ENCODE measurements around the gene BCR. TPM values are rescaled to one million over a fixed set of nuclear protein-coding genes. Genes with fewer than 3 reads are reported as not detected.

BCR gene
- total RNA-seq, 4 donors from 2014 or later = 70.5 to 102 (median 84.1) TPM

GRCh38 chr22:23351321-23351720 is 171.0 kb downstream of the BCR start:
- WGBS, 2 donors = 73 to 78% methylated on average over 1 of the region's 1 CpG
- no peak for DNase-seq (ENCODE audit: low spot score in 2 of 2)
- intact Hi-C loops (cut with DNase I; ENCODE audit: low total_unique reads) = no loop called here
- no peak overlapping the region for H3K4me3 ChIP-seq (ENCODE audit: low read depth, poor library complexity, severe bottlenecking)
- no peak for TF ChIP-seq CTCF (IDR thresholded peaks at IDR 0.05)
- TF ChIP-seq POLR2A (IDR thresholded peaks at IDR 0.05) = no peak

- TF ChIP-seq POLR2A (IDR thresholded peaks at IDR 0.05) = no peak
- TF ChIP-seq CTCF (IDR thresholded peaks at IDR 0.05) = no peak
- H3K4me3 ChIP-seq (ENCODE audit: low read depth, poor library complexity, severe bottlenecking) = no peak overlapping the region
- WGBS, 2 donors = 86 to 100% methylated on average over 1 of the region's 1 CpG
- intact Hi-C loops (cut with DNase I; ENCODE audit: low total_unique reads) = no loop called here
- peak in 1 of 2 donors; percentile 13 for DNase-seq (ENCODE audit: low spot score in 2 of 2)
Observed at GRCh38 chr22:23353004-23353403, 172.7 kb downstream of the BCR start.

- WGBS, 2 donors = 94 to 100% methylated on average over 1 of the region's 1 CpG
- DNase-seq (ENCODE audit: low spot score in 2 of 2) = peak in 1 of 2 donors; percentile 65
- TF ChIP-seq POLR2A (IDR thresholded peaks at IDR 0.05) = no peak
- TF ChIP-seq CTCF (IDR thresholded peaks at IDR 0.05) = no peak
- H3K4me3 ChIP-seq (ENCODE audit: low read depth, poor library complexity, severe bottlenecking) = no peak overlapping the region
- intact Hi-C loops (cut with DNase I; ENCODE audit: low total_unique reads) = no loop called here
Observed at GRCh38 chr22:23353696-23354095, 173.4 kb downstream of the BCR start.

- WGBS, 2 donors = 67 to 89% methylated on average over 4 of the region's 4 CpGs
- no peak for DNase-seq (ENCODE audit: low spot score in 2 of 2)
- intact Hi-C loops (cut with DNase I; ENCODE audit: low total_unique reads) = no loop called here
- TF ChIP-seq CTCF (IDR thresholded peaks at IDR 0.05) (no peak), POLR2A (IDR thresholded peaks at IDR 0.05) (no peak)
- no peak overlapping the region for H3K4me3 ChIP-seq (ENCODE audit: low read depth, poor library complexity, severe bottlenecking)
Observed at GRCh38 chr22:23356094-23356493, 175.8 kb downstream of the BCR start.

- DNase-seq (ENCODE audit: low spot score in 2 of 2) = peak in 1 of 2 donors; percentile 81
- intact Hi-C loops (cut with DNase I; ENCODE audit: low total_unique reads) = no loop called here
- 50 to 71% methylated on average over 14 of the region's 14 CpGs for WGBS, 2 donors
- no peak overlapping the region for H3K4me3 ChIP-seq (ENCODE audit: low read depth, poor library complexity, severe bottlenecking)
- TF ChIP-seq CTCF (IDR thresholded peaks at IDR 0.05) (no peak), POLR2A (IDR thresholded peaks at IDR 0.05) (no peak)
Observed at GRCh38 chr22:23357053-23357452, 176.7 kb downstream of the BCR start.

GRCh38 chr22:23359583-23360123 is 179.3 kb downstream of the BCR start:
- intact Hi-C loops (cut with DNase I; ENCODE audit: low total_unique reads) = no loop called here
- 61 to 73% methylated on average over 5 of the region's 5 CpGs for WGBS, 2 donors
- DNase-seq (ENCODE audit: low spot score in 2 of 2) = no peak
- TF ChIP-seq POLR2A (IDR thresholded peaks at IDR 0.05) (no peak), CTCF (IDR thresholded peaks at IDR 0.05) (no peak)
- no peak overlapping the region for H3K4me3 ChIP-seq (ENCODE audit: low read depth, poor library complexity, severe bottlenecking)
